ENCODE results near the gene SPIRE1. TPM values are rescaled to one million over a fixed set of nuclear protein-coding genes. Genes with fewer than 3 reads are reported as not detected.
A peak's percentile ranks its signal among the peaks of the same experiment; 100 is the strongest.

The SPIRE1 gene
- total RNA-seq, 1 donor from 2014 or later, result 39.8 TPM

DNA sequence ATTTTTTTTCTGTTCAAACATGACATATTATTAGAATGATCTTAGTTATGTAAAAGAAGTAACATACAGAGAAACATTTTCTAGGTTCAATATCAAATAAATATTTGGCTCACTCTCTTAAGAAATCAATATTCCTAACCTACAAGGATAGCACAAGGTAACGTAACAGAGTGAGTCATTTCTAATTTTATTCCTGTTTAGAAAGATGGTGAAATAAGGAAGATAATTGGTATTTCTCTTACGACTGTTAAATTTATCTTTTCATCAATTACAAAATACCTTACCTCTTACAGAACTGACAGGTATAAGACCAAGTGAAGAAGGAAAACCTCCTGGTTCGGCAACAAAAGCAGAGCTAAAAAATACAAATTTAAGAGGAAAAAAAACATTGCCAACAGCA lies 205.1 kb downstream of the SPIRE1 start:
- no peak for DNase-seq (ENCODE audit: low spot score)

DNA sequence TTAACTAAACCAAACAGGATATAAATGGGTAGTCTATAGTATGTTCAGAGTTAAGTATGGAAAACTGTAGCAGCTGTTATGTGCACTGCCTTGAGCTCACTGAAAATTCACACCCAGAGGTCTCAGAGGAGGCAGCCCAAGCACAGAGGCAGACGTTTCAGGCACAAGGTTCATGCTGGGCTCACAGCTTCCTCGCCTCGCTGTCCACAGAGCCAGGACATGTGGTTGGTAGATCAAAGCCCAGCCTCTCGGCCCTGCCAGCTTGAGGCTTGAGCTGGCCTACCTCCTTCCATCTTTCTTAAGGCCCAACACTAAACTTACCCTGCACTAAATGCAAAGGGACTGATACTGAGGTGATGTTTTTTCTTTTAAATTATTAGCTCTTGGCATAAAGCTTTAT lies 206.5 kb downstream of the SPIRE1 start:
- no peak for DNase-seq (ENCODE audit: low spot score)

DNA sequence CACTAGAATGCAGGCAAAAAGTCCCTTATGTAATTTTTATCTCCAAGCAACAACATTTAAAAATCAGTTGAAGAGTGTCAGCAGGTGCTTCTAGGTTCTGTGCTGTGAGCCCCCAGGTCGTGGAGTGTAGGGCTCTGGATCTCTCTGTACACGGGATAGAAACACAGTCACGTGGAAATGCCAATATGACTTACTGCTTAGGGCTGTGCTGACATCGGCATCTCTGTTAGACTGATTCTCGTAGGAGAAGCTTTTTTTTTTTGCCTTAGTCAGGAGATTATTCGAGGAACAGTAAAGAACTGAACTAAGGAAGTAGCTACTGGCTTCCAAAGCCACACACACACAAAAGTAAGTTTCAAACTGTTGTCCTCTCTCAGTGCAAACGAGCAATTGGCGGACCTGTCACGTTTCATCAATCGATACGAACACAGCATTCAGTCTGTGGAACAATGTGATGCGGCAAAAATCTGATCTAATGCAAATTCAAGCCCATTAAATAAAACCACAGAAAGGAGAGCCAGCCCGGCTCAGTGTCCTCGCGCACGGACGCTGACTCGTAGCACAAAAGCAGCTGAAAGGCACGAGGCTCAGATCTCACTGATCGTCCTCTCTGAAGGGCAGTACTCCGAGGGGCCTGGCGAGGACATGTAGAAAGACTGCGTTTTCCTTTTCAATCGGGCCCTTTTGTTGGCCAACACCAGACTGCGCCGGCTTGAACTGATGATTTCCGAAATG lies 208.7 kb downstream of the SPIRE1 start:
- no peak for DNase-seq (ENCODE audit: low spot score)

DNA sequence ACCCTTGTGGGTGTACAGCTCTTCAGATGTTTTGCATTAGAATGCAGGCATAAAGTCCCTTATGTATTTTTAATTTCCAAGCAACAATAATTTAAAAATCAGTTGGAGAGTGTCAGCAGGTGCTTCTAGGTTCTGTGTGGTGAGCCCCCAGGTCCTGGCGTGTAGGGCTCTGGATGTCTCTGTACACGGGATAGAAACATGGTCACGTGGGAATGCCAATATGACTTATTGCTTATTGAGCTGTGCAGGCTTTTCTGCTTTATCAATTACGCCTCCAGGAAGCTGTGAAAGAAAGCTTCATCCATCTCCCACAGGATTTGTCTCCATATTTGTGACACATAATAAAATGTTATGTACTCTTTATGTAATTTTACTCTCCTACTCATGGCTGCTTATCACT lies 212.4 kb downstream of the SPIRE1 start:
- no peak for DNase-seq (ENCODE audit: low spot score)

DNA sequence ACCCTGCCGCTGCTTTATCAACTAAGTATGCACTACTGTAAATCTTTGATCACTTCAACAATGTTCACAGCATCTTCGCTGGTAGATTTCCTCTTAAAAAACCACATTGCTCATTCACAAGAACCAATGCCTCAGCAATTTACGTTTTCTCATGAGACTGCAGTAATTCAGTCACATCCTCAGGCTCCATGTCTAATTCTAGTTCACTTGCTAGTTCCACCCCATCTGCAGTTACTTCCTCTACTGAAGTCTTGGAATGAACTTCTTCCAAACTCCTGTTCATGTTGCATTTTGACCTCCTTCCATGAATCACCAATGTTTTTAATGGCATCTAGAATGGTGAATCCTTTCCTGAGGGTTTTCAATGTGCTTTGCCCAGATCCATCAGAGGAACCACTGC lies 214.4 kb downstream of the SPIRE1 start:
- DNase-seq (ENCODE audit: low spot score), result no peak

DNA sequence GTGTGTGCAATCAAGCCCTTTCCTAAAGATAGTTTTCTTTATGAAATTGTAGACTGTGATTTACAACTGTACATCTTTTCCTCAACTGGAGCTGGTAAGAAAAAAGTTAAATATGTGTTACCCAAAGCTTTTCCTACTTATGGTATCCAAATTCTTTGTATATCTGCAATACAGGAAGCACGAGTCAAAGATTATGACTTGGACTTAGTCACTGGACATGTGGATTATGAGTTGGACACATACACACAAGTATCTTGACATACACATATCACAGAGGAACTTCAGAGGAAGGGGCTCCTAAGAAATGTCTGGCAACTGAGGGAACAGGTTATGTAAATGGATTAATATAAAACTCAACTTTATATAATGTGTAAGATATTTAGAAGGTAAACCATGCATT lies 215.0 kb downstream of the SPIRE1 start:
- no peak for DNase-seq (ENCODE audit: low spot score)

DNA sequence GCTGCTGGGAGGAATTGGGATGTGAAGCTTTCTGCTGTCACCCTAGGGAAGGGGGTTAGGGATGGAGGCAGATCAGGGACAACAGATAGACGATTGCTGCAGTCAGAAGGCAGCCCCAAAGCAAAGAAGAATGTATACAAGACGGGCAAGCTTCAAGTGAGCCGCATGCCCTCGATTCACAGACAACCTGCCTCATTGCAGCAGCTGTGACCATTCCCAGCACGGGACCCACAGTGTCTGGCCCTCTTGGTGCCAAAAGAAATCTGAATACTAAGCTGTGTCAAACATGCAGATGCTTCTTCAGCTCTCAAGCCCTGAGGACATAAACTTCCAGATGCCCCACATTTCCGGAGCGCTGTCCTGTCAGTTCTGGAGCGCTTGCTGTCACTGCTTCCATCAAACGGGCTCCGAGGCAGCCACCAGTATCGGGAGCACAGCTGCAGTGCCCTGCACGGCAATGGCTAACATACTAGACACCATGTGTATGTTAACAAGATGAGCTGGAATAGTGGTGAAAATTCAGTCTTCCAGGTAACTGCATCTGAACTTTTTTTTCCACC lies 216.4 kb downstream of the SPIRE1 start:
- no peak for DNase-seq (ENCODE audit: low spot score)

DNA sequence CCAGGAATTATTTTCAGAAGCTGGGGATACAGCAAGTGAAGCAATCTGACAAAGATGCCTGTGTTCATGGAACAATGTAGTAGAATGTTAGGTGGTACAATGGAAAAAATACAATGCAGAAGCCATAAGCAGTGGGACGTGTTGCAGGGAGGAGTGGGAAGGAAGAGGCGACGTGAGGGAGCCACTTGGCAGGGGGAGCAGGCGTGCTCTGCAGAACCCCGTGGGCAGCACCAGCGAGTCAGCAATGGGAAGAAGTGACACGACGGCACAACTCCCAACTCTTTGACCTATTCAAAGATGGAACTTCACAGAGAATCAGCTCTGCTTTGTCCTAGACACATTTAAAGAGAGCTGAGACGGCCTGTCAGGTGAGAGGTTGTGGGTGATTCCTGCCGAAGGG lies 219.7 kb downstream of the SPIRE1 start:
- DNase-seq (ENCODE audit: low spot score), result no peak

DNA sequence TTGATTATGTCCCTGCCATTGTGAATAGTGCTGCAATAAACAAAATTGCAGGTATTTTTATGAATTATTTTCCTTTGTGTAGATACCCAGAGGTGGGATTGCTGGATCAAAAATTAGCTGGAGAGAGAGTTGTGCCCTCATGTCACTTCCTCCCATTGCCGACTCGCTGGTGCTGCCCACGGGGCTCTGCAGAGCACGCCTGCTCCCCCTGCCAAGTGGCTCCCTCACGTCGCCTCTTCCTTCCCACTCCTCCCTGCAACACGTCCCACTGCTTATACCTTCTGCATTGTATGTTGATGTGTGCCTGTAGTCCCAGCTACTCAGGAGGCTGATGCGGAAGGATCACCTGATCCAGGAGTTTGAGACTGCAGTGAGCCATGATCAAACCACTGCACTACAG lies 222.0 kb downstream of the SPIRE1 start:
- no peak for DNase-seq (ENCODE audit: low spot score)

DNA sequence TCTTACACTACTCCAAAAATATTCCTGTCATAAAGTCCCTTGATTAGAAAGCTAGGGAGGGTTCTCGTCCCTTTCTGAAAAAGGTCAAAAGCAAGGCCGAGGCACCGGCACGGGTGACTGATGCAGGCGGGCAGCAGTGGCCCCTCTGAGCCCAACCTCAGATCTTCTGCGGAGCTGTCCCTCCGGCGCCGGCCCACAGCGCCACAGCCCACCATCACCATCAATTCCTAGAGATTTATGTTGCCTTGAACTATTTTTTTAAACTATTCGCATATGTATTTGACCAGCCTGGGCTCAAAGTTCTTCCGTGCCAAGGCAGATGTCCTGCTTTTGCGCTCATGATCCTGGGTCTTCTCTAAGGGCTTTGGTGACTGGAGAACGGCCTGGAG lies 223.4 kb downstream of the SPIRE1 start:
- DNase-seq (ENCODE audit: low spot score), result peak; percentile 64

DNA sequence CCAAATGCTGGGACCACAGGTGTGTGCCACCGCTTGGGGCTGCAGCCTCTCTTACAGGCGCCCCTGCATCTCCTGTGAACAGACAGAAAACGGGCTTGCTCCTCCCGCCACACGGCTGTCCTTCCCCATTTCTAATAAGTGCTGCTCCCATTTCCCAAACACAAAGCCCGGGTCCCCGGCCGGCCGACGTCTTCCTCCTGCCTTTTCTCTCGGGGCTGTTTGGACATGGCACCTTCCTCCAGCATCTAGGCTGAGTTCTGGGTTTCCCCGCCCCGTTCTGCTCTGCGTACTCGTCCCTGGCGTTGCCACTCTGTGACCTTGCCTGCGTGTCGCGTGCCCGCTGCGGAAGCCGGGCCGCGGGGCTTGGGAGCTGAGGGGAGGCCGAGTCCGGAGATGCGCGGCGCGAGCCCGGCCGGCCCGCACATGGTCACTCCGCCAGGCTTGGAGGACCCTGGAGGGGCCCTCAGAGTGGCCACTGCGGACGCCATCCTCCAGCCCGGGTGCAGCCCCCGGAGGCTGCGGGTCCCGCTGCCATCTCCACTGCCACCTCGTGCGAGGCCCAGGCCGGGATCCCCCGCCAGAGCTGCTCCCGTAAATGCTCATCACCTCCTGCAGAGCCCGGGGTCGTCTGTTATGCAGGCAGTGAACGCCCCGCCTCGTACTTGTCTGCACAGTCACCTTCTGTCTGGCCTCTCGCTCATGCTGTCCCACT lies 223.9 kb downstream of the SPIRE1 start:
- peak; percentile 87 for DNase-seq (ENCODE audit: low spot score)

DNA sequence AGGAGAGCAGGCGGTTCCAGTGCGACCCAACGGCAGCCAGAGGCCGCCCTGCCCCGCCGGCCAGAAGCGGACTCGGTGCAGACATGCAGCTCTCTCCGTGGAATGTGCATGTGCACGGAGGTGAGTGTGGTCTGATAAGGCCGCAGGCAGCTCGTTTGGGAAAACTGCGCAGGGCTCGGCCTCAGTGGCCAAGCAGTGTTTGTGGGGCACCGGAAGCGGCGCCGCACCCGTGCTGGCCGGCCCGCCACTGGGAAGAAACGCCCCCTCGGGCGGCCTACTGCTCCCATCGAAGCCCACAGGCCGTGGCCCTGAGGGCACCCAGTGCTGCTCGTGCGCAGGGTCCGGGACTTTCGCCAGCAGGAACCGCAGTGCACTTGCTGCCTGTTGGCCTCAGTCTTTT lies 225.0 kb downstream of the SPIRE1 start:
- DNase-seq (ENCODE audit: low spot score), result no peak

DNA sequence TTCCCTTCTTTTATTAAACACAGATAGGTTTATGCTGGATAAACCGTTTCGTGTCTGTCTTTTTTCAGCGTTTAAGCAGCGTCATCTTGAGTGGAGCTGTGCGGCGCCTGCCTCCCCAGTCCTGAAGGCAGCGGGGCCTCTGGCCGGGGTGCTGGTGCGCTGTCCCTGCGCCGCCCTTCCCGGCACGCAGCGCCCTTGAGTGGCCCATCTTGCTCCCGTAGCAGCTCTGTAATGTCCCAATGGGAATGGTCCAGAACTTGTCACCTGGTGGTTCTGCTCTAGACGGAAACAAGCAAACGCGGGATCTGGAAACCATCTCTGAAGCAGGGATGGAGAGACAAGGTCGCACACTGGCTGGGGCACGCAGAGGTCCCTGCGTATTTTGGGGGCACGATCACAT lies 225.7 kb downstream of the SPIRE1 start:
- DNase-seq (ENCODE audit: low spot score), result no peak

DNA sequence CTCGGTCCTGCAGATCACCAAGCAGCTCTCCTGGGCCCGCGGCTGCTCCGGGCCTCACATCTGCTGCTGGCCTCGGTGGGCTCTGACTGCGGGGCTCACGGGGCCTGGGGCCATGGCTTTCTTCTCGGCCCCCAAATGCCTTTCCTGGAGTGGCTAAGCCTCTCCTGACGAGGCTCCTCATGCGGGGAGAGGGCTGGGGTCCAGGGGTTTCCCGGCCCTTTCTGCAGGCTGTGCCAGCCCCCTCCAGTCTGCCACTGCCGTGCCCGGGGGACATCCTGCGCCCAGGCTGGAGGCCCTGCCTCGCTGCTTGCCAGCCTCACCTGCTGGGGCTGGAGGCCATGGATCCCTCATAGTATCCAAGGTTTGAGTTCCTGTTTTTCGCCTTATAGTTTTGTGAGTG lies 226.3 kb downstream of the SPIRE1 start:
- DNase-seq (ENCODE audit: low spot score), result no peak

DNA sequence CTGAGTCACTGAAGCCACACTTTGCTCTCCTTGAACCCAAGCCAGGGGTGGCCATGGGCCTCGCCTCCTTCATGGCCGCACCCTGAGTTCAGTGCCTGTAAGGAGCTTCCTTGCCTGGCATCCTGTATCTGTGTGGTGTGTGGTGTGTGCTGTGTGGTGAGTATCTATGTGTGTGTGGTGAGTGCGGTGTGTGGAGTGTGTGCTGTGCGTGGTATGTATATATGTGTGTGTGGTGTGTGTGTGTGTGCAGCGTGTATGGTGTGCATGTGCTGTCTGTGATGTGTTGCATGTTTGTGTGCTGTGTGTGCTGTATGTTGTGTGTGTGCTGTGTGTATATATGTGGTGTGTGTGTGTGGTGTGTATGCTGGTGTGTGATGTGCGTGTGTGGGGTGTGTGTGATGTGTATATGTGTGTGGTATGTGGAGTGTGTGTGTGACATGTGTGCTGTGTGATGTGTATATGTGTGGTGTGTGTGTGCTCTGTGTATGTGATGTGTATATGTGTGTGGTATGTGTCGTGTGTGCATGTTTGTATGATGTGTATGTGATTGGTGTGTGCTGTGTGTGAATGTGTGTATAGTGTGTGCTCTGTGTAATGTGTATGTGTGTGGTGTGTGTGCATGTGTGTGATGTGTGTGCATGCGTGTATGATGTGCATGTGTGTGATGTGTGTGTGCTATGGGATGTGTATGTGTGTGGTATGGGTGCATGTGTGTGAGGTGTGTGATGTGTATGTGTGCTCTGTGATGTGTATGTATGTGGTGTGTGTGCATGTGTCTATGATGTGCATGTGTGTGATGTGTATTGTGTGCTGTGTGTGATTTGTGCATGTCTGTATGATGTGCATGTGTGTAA lies 227.5 kb downstream of the SPIRE1 start:
- no peak for DNase-seq (ENCODE audit: low spot score)

DNA sequence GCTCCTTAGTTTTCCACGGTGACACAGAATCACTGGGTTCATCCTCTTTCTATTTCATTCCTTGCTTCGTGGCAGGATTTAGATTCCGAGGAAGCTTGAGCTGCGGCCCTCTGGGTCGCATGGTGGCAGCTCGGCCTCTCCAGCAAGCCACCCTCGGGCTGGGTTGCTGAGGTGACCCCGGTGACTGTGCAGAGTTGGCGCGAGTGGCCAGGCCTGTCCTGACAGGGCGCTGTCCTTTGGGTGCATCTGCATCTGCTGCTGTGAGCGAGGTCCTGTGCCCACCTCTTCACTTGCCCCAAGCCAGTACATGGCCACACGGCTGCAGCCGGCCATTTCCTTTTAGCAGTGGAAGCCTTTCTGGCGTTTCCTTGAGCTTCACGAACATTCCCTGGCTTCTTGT lies 228.4 kb downstream of the SPIRE1 start:
- DNase-seq (ENCODE audit: low spot score), result no peak

DNA sequence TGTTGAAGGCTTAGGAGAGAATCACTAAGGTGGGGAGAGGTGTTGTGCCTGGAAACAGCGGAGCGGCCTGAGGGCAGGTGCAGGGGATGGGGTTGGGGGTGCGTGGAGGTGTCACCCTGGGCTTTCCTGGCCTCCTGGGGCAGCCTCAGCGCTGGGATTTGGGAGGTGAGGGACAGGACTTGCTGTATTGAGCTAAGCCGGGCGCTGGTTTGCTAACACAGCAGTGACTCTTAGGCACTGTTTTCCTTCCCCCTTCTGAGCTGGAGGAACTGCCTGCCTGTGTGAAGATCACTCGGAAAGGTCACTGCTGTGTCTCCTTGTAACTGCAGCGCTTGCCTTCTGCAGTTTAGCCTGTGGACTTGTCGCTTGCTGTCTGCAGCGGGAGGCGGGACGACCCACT lies 229.0 kb downstream of the SPIRE1 start:
- DNase-seq (ENCODE audit: low spot score), result no peak

DNA sequence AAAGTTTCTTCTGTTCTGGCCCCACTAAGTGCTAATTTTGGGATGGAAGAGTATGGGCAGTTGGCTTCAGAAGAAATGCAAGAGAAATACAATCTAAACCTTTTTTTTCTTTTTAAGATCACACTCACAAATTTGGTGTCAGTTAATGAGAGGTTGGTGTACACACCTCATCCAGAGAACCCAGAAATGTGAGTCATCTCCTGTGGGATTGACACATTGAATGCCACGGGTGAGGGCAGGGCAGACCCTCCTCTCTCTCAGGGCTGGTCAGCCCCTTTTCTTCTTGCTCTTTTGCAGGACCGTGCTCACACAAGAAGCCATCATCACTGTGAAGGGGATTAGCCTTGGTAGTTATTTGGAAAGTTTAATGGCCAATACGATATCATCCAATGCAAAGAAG lies 231.0 kb downstream of the SPIRE1 start:
- DNase-seq (ENCODE audit: low spot score), result no peak

DNA sequence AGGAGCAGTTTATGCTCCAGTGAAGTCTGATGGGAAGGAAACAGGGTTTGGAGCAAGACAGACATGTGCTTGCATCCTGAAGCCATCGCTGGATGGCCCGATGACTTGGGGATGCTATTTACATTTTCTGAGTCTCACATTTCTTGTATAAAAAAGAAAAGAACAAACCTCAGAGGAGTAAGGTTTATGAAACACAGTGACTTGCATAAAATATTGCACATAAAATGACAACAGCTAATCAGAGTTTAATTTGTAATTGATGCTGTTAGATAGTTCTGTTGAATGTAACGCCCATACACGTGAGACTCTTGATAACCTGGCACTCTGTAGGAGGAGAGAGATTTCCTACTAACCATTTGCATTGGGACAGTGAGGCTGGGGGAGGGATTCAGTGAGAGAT lies 233.7 kb downstream of the SPIRE1 start:
- DNase-seq (ENCODE audit: low spot score), result no peak

DNA sequence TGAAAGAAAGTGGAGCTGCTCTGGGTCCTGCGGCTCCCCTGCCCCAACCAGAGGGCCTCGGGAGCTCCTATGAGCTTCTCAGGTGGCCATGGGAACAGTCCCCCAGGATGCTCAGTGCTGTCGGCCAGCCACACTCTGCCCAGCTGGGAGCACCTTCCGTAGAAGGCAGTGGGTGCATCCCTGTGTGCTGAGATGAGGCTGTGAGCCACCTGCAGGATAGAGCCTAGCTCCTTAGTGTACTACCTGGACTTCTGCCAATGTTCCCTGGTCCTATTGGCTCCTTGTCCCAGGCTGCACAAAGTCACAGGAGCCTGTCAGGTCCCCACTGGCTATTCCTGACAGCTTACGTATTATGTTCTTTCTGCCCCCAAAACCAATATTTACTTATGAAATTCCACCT lies 234.1 kb downstream of the SPIRE1 start:
- DNase-seq (ENCODE audit: low spot score), result no peak

DNA sequence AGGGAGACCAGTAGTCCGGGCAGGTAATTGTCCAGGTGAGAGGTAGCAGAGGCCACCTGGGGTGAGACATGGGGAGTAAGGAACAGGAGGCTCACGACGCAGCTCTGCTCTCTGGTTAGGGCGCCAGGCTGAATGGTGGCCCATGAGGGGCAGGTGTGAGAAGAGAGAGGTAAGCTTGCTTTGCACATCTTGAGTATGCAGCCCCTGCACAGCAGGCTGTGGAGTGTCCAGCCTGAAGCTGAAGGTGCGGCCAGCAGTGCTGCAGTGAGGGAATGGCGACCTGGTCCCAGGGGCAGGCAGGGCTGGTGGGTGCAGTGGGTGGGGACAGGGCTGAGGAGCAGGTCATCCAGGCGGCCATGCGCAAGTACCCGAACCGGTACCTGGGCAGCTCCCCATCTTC lies 234.5 kb downstream of the SPIRE1 start:
- no peak for DNase-seq (ENCODE audit: low spot score)

DNA sequence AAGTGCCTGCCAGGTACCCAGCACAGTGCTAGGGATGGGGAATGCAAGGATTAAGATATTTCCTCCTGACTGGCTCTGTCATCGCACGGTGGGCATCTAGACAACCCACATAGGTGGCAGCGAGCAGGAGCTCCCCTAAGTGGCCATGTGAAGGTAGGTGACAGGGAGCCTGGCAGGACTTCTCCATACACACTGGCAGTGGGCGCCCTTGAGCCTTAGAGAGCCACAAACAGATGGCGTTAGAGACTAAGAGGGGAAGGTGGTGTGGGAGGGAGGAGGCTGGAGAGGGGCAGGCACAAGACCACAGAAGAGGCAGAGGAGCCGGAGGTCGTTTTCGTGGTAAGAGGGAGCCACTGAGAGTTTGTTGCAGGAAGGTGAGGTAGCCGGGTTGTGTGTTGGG lies 235.0 kb downstream of the SPIRE1 start:
- no peak for DNase-seq (ENCODE audit: low spot score)

Data from mesenteric fat pad (tissue), 1 donor.